GM12878 (cell line): ENCODE data around the gene NUDT1. TPM values are rescaled to one million over a fixed set of nuclear protein-coding genes. Genes with fewer than 3 reads are reported as not detected.

Experiments
- ATAC-seq: fragments of 200-7000 bp; cut with Tn5 transposase; 3 replicates; pipeline ENCODE4 v1.9.1; 2020; ENCODE audit warnings: mild to moderate bottlenecking, moderate library complexity
- BruUV-seq: library from RNA; stranded (reverse); fragments of 400-500 nt; replicated peaks from 2 replicates; lab custom pipeline; 2021; lab: Mats Ljungman, UMichigan
- CTCF ChIA-PET: fragments of 300-600 bp; sonication (Branson Sonifier 250); formaldehyde crosslinking; extraction: SDS; loops from one replicate; lab custom pipeline; 2021; ENCODE audit warnings: inconsistent platforms; lab: Yijun Ruan, JAX
- POLR2A ChIA-PET: fragments of 350-600 bp; formaldehyde crosslinking; extraction: SDS; loops from one replicate; lab custom pipeline; 2021; ENCODE audit warnings: inconsistent platforms; lab: Charles Lee
- RAD21 ChIA-PET: fragments of 300-600 bp; sonication (Branson Sonifier 250); formaldehyde crosslinking; loops from one replicate; lab custom pipeline; 2023; ENCODE audit warnings: antibody characterized with exemption; ENCODE audit not compliant: unreplicated experiment; lab: Charles Lee
- SMC1A ChIA-PET: fragments of 300-600 bp; sonication (Branson Sonifier 250); formaldehyde crosslinking; loops from one replicate; lab custom pipeline; 2023; ENCODE audit not compliant: unreplicated experiment, uncharacterized antibody; lab: Charles Lee
- DNase-seq: peaks from one replicate; pipeline ENCODE4 v3.0.0-alpha.2; 2011; ENCODE audit warnings: low read depth, low spot score
- FAIRE-seq: peaks from 3 replicates; lab custom pipeline; 2011; peaks lifted over from hg19 to GRCh38; lab: Jason Lieb, UNC
- H2AFZ ChIP-seq: 2 replicates; pipeline ENCODE4 v1.6.0; 2011; ENCODE audit warnings: low read depth, low read length, control low read depth; ENCODE audit not compliant: control insufficient read depth
- H3K27ac ChIP-seq: 2 replicates; pipeline ENCODE4 v1.5.1; 2011; ENCODE audit warnings: control low read depth; ENCODE audit not compliant: control insufficient read depth, insufficient read depth
- H3K27me3 ChIP-seq, 2 experiments: replicated peaks in 1 of 2; 2 replicates each; pipeline versions ENCODE4 v1.6.0 to v1.6.1; 2011; ENCODE audit warnings: low read length in 1 of 2; ENCODE audit not compliant: control insufficient read depth in 2 of 2, insufficient read depth in 2 of 2
- H3K36me3 ChIP-seq, 2 experiments: 2 replicates each; pipeline ENCODE4 v1.5.1; 2011; ENCODE audit warnings: low read length in 1 of 2; ENCODE audit not compliant: control insufficient read depth in 2 of 2, insufficient read depth in 2 of 2
- H3K4me1 ChIP-seq: 2 replicates; pipeline ENCODE4 v1.6.1; 2011; ENCODE audit warnings: mild to moderate bottlenecking, low read length, moderate library complexity, mixed read lengths; ENCODE audit not compliant: control insufficient read depth, insufficient read depth
- H3K4me2 ChIP-seq: 2 replicates; pipeline ENCODE4 v1.6.0; 2011; ENCODE audit warnings: control low read depth; ENCODE audit not compliant: control insufficient read depth, insufficient read depth
- H3K4me3 ChIP-seq: fragments of 200-600 bp; sonication (generic); 2 replicates; pipeline ENCODE4 v1.5.1; 2016
- H3K79me2 ChIP-seq: 2 replicates; pipeline ENCODE4 v1.6.0; 2011; ENCODE audit warnings: low read length; ENCODE audit not compliant: control insufficient read depth, insufficient read depth
- H3K9ac ChIP-seq: 2 replicates; pipeline ENCODE4 v1.8.0; 2011; ENCODE audit warnings: low read length, control low read depth, mixed read lengths; ENCODE audit not compliant: control insufficient read depth, insufficient read depth
- H3K9me3 ChIP-seq: replicated peaks from 3 replicates; pipeline ENCODE4 v1.5.1; 2011; ENCODE audit warnings: mild to moderate bottlenecking, low read length; ENCODE audit not compliant: control insufficient read depth, insufficient read depth
- H4K20me1 ChIP-seq: 2 replicates; pipeline ENCODE4 v1.6.0; 2011; ENCODE audit not compliant: control insufficient read depth, insufficient read depth
- HCFC1 ChIP-seq: fragments of 150-350 bp; IDR thresholded peaks from 2 replicates; pipeline ENCODE4 v1.6.1; 2014; ENCODE audit warnings: low read length
- PAX5 ChIP-seq: IDR thresholded peaks from 2 replicates; pipeline ENCODE4 v1.6.1; 2011; ENCODE audit warnings: low read depth, low read length, borderline replicate concordance
- POLR2A ChIP-seq: IDR thresholded peaks from 2 replicates; pipeline ENCODE4 v1.6.1; 2011; ENCODE audit warnings: low read depth, mild to moderate bottlenecking, low read length
- POLR2AphosphoS5 ChIP-seq: IDR thresholded peaks from 2 replicates; pipeline ENCODE4 v1.6.1; 2011; ENCODE audit warnings: mild to moderate bottlenecking, low read length, inconsistent platforms
- ZNF274 ChIP-seq: IDR thresholded peaks from one replicate; pipeline ENCODE4 v1.8.0; 2011; ENCODE audit not compliant: insufficient read length, insufficient read depth
- ZNF592 ChIP-seq: fragments of 450-650 bp; IDR thresholded peaks from 2 replicates; pipeline ENCODE4 v1.6.1; 2017; ENCODE audit warnings: mild to moderate bottlenecking, moderate library complexity
- WGBS: methylation state at CpG from one replicate; pipeline ENCODE4 v1.1.6; 2016; ENCODE audit warnings: low lambda C conversion rate; ENCODE audit not compliant: insufficient replicate concordance, insufficient coverage; ENCODE audit errors: missing lambda C conversion rate; 5-methylcytosine and 5-hydroxymethylcytosine counted together
- in situ Hi-C: fragments of 300-500 bp; cut with MboI; formaldehyde crosslinking; loops from 9 replicates; pipeline ENCODE4 v1.14.3; 2018; ENCODE audit warnings: mixed read lengths
- intact Hi-C: fragments of 100-400 bp; cut with micrococcal nuclease; formaldehyde crosslinking; loops from one replicate; pipeline ENCODE4 v1.14.2; 2022; ENCODE audit not compliant: unreplicated experiment
- polyA plus RNA-seq, 11 experiments: library from polyadenylated mRNA; depleted of rRNA in 4 of 11; unstranded in 6 of 11; stranded (reverse) in 5 of 11; fragments of >200 nt; fragmentation: Nextera tagmentation in 4 of 11; fragmentation: Illumina TruSeq in 1 of 11; extraction: Ambion mirVana in 4 of 11; extraction: Trizol in 1 of 11; gene quantifications; 1 replicate in 1 of 11; 2 replicates in 10 of 11; pipeline versions ENCODE4 v1.2.1 to v1.2.3, GENCODE V29; 2011 to 2016; ENCODE audit warnings: inconsistent platforms in 2 of 11, missing spikeins in 2 of 11, low read depth in 1 of 11
- total RNA-seq, 4 experiments: library from RNA; depleted of rRNA in 3 of 4; stranded (reverse); fragments of >200 nt in 3 of 4; fragmentation: Illumina TruSeq in 1 of 4; extraction: Trizol in 1 of 4; gene quantifications; 2 replicates each; pipeline versions ENCODE4 v1.2.1 to v1.2.3, GENCODE V29; 2013 to 2021

The NUDT1 gene
- total and polyA plus RNA-seq, 10 of the 15 experiments (the other 5 are each of a cell fraction or from before 2014, with no cell fraction given), result 7.7 to 122 (median 59.2) TPM

DNA sequence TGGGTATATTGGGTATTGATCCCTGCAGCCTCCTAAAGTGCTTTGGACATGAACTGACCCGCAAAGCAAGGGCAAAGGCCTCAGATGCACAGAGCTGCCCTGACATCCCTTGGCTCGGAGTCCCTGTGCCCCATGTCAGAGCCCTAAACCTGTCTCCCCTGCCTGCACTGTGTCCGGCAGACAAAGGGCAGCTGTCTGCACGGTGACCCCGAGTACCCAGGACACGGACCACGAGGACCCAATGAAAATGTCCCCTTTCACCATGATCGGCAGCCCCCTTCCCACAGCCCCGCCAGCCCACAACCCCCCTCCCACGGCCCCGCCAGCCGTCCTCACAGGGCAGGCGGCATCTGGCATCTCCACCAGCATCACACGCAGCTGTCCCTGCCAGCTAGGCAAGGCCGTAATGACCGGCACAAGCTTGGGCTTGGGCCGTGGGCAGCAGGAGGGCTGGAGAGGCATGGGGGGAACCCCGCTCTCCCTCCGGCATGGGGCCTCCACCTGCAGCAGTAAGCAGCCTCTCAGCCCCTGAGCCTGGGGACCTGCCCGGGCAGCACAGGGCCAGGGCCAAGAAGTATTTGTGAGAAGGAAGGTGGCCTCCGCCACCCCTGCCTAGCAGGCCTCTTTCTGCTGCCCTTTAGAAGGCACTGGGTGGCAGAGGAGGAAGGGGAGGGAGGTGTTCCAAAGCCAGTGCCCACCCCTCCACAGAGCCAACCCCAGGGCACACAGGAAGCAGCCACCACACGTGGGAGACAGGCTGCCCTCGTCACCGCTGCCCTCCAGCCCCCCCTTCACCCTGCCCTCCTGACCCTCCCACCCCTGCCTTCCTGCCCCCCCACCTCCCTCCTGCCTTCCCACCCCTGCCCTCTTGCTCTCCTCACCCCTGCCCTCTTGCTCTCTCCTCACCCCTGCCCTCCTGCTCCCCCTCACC, 10.1 kb downstream of the NUDT1 start:
- TF ChIP-seq POLR2AphosphoS5 (no peak), ZNF274 (no peak)
- TF ChIP-seq, all 136 proteins: peak for 0
- ChIA-PET POLR2A (interaction anchor here (0.5 kb wide), 1 partner anchor 27 kb away, joined by 5 read pairs; no protein-coding TSS in a partner anchor), SMC1A (no interaction called here), RAD21 (interaction anchor here (1.2 kb wide), 1 partner anchor 10 kb away, joined by 3 read pairs; the partner anchor contains the start of genes MRM2 and NUDT1), CTCF (no interaction called here)
- Histone ChIP-seq H2AFZ (no peak overlapping the region), H3K4me1 (peaks cover 30% of the 10 kb centered on the region), H3K4me2 (no peak overlapping the region), H3K79me2 (no peaks in the 10 kb centered on the region; the same call in 1 of the 2 replicates), H3K4me3 (no peak overlapping the region), H3K9ac (no peak overlapping the region), H3K27me3 (no peaks in the 10 kb centered on the region), H3K9me3 (no peaks in the 10 kb centered on the region; the same call in 2 of the 3 replicates), H3K27ac (no peak overlapping the region), H3K36me3 (peaks cover 8 to 31% of the 10 kb centered on the region in 2 experiments; a peak in 3 of 4 replicates), H4K20me1 (no peaks in the 10 kb centered on the region)
- no peak for DNase-seq
- in situ Hi-C loops (no loop called here), intact Hi-C loops (no loop called here)
- WGBS, result 93% methylated on average over 21 of the region's 24 CpGs
- no peak; the same call in 2 of the 3 replicates for ATAC-seq
- no peak for FAIRE-seq
- BruUV-seq, result no TSS peak

- Histone ChIP-seq H3K9ac (no peak overlapping the region), H3K4me1 (peaks cover 27% of the 10 kb centered on the region), H3K4me3 (no peak overlapping the region), H3K27ac (no peak overlapping the region), H2AFZ (no peak overlapping the region), H4K20me1 (no peaks in the 10 kb centered on the region), H3K27me3 (no peaks in the 10 kb centered on the region), H3K36me3 (peaks cover 8 to 37% of the 10 kb centered on the region in 2 experiments; a peak in 3 of 4 replicates), H3K9me3 (no peaks in the 10 kb centered on the region; the same call in 2 of the 3 replicates), H3K79me2 (no peaks in the 10 kb centered on the region; the same call in 1 of the 2 replicates), H3K4me2 (no peak overlapping the region)
- TF ChIP-seq PAX5 (0 out of 2 replicates have a peak, but pooled peaks have one; percentile 30), ZNF592 (no peak), HCFC1 (no peak), POLR2A (peak; percentile 44; the same call in 1 of the 2 replicates)
- intact Hi-C loops (no loop called here), in situ Hi-C loops (no loop called here)
- ChIA-PET CTCF (no interaction called here), SMC1A (no interaction called here), RAD21 (no interaction called here), POLR2A (interaction anchor here (0.7 kb wide), 1 partner anchor 38 kb away, joined by 4 read pairs; no protein-coding TSS in a partner anchor)
- no peak for DNase-seq
- 94% methylated on average over 9 of the region's 9 CpGs for WGBS
- no peak for ATAC-seq
- no peak for FAIRE-seq
- no TSS peak for BruUV-seq
Measured at GRCh38 chr7:2253021-2253420, 11.0 kb downstream of the NUDT1 start.
